HCT116 (cell line): ENCODE results near the gene LTBR. TPM values are rescaled to one million over a fixed set of nuclear protein-coding genes. Genes with fewer than 3 reads are reported as not detected.

ENCODE experiments used
- ATAC-seq: fragments of 200-7000 bp; cut with Tn5 transposase; 2 replicates; pipeline ENCODE4 v1.9.1; 2020; ENCODE audit warnings: mild to moderate bottlenecking, moderate library complexity
- BruUV-seq: library from RNA; stranded (reverse); fragments of 400-500 nt; replicated peaks from 2 replicates; lab custom pipeline; 2021; lab: Mats Ljungman, UMichigan
- CTCF ChIA-PET: fragments of 300-600 bp; sonication (Branson Sonifier 250); formaldehyde crosslinking; loops from one replicate; lab custom pipeline; 2021; ENCODE audit warnings: antibody characterized with exemption; lab: Charles Lee
- POLR2A ChIA-PET: fragments of 300-600, 350-600 bp; sonication (Branson Sonifier 250); formaldehyde crosslinking; loops from one replicate; lab custom pipeline; 2021; ENCODE audit warnings: antibody characterized with exemption; lab: Charles Lee
- RAD21 ChIA-PET, 2 experiments: fragments of 300-600 bp; sonication (Branson Sonifier 250); formaldehyde crosslinking; loops; one replicate each; lab custom pipeline; 2023; ENCODE audit warnings: low total read pairs in 2 of 2; ENCODE audit not compliant: uncharacterized antibody in 2 of 2, unreplicated experiment in 2 of 2, low non-redundant PET in 1 of 2; lab: Charles Lee
- DNase-seq: peaks from one replicate; pipeline ENCODE4 v3.0.0-alpha.2; 2010; ENCODE audit warnings: low read depth, low spot score
- H2AFZ ChIP-seq: fragments of 200-600 bp; shearing (Covaris generic), sonication (generic); 2 replicates; pipeline ENCODE4 v1.6.1; 2017; ENCODE audit warnings: low read depth, mixed run types, mixed read lengths, antibody characterized with exemption, low read length; ENCODE audit not compliant: poor library complexity, severe bottlenecking
- H3K27ac ChIP-seq: 2 replicates; pipeline ENCODE4 v1.5.1; 2012; ENCODE audit warnings: low read depth, low read length
- H3K27me3 ChIP-seq: fragments of 200-600 bp; sonication (generic); 2 replicates; pipeline ENCODE4 v1.6.1; 2016; ENCODE audit warnings: mixed run types, low read length, mixed read lengths; ENCODE audit not compliant: insufficient read depth
- H3K36me3 ChIP-seq, 2 experiments: fragments of 200-500 bp in 1 of 2; fragments of 200-600 bp in 1 of 2; sonication (Bioruptor generic) in 1 of 2; sonication (generic) in 1 of 2; 2 replicates each; pipeline versions ENCODE4 v1.5.1 to v1.6.1; 2014 to 2016; ENCODE audit warnings: low read length in 2 of 2, inconsistent platforms in 1 of 2, mixed read lengths in 1 of 2, mixed run types in 1 of 2; ENCODE audit not compliant: insufficient read depth in 2 of 2, control insufficient read depth in 1 of 2
- H3K4me1 ChIP-seq, 2 experiments: fragments of 200-600 bp in 1 of 2; sonication (generic) in 1 of 2; 2 replicates each; pipeline versions ENCODE4 v1.5.1 to v1.6.1; 2012 to 2017; ENCODE audit warnings: low read length in 2 of 2, inconsistent platforms in 1 of 2, mild to moderate bottlenecking in 1 of 2, mixed read lengths in 1 of 2, mixed run types in 1 of 2, moderate library complexity in 1 of 2; ENCODE audit not compliant: insufficient read depth in 2 of 2, control insufficient read depth in 1 of 2
- H3K4me2 ChIP-seq: fragments of 200-600 bp; sonication (generic); 2 replicates; pipeline ENCODE4 v1.6.1; 2017; ENCODE audit warnings: mixed run types, low read length, mixed read lengths
- H3K4me3 ChIP-seq, 2 experiments: fragments of 200-600 bp in 1 of 2; sonication (generic) in 1 of 2; replicated peaks in 1 of 2; 2 replicates each; pipeline ENCODE4 v1.5.1; 2011 to 2016; ENCODE audit warnings: low read length in 2 of 2, control low read depth in 1 of 2, low read depth in 1 of 2, mild to moderate bottlenecking in 1 of 2, mixed read lengths in 1 of 2, mixed run types in 1 of 2
- H3K79me2 ChIP-seq: fragments of 200-600 bp; sonication (generic); 2 replicates; pipeline ENCODE4 v1.6.1; 2017; ENCODE audit warnings: mild to moderate bottlenecking, mixed run types, low read length, moderate library complexity, mixed read lengths; ENCODE audit not compliant: insufficient read depth
- H3K9ac ChIP-seq: fragments of 200-600 bp; sonication (generic); 2 replicates; pipeline ENCODE4 v1.6.1; 2016; ENCODE audit warnings: low read length, mixed read lengths
- H3K9me2 ChIP-seq: fragments of 200-600 bp; sonication (generic), shearing (Covaris generic); 2 replicates; pipeline ENCODE4 v1.6.1; 2017; ENCODE audit warnings: mixed run types, mild to moderate bottlenecking, moderate library complexity; ENCODE audit not compliant: insufficient read depth
- H3K9me3 ChIP-seq, 2 experiments: fragments of 200-500 bp in 1 of 2; fragments of 200-600 bp in 1 of 2; sonication (Bioruptor generic) in 1 of 2; sonication (generic) in 1 of 2; 2 replicates each; pipeline ENCODE4 v1.6.1; 2014 to 2017; ENCODE audit warnings: low read length in 2 of 2, mixed read lengths in 2 of 2, inconsistent platforms in 1 of 2, low read depth in 1 of 2, mild to moderate bottlenecking in 1 of 2, mixed run types in 1 of 2, moderate library complexity in 1 of 2; ENCODE audit not compliant: control insufficient read depth in 1 of 2, insufficient read depth in 1 of 2
- H4K20me1 ChIP-seq: fragments of 200-600 bp; sonication (generic), shearing (Covaris generic); 2 replicates; pipeline ENCODE4 v1.6.1; 2017; ENCODE audit warnings: mixed run types, mild to moderate bottlenecking, moderate library complexity; ENCODE audit not compliant: insufficient read depth
- RAD21 ChIP-seq: IDR thresholded peaks from 2 replicates; pipeline ENCODE4 v1.6.1; 2012; ENCODE audit warnings: low read depth, mild to moderate bottlenecking
- SP1 ChIP-seq: IDR thresholded peaks from 2 replicates; pipeline ENCODE4 v1.6.1; 2012; ENCODE audit warnings: low read depth
- SRF ChIP-seq: IDR thresholded peaks from 2 replicates; pipeline ENCODE4 v1.6.1; 2012; ENCODE audit warnings: low read depth
- TCF7L2 ChIP-seq: IDR thresholded peaks from 2 replicates; pipeline ENCODE4 v1.7.0; 2011; ENCODE audit warnings: borderline replicate concordance, inconsistent platforms; ENCODE audit not compliant: insufficient read depth, insufficient read length; ENCODE audit errors: extremely low read depth
- YY1 ChIP-seq: IDR thresholded peaks from 2 replicates; pipeline ENCODE4 v1.6.1; 2011; ENCODE audit warnings: low read length, low read depth, moderate library complexity, mild to moderate bottlenecking; ENCODE audit not compliant: insufficient replicate concordance; ENCODE audit errors: extremely low read depth
- ZFX ChIP-seq: fragments of 450-650 bp; IDR thresholded peaks from 2 replicates; pipeline ENCODE4 v1.6.1; 2017
- intact Hi-C: fragments of 100-400 bp; cut with micrococcal nuclease; formaldehyde crosslinking; loops from 2 replicates; pipeline ENCODE4 v1.10.0; 2022
- total RNA-seq: library from RNA; stranded (reverse); gene quantifications from one replicate; pipeline ENCODE4 v1.2.1, GENCODE V29; 2021; ENCODE audit not compliant: unreplicated experiment
- TF ChIP-seq, protein P1 (sequence below), 3 experiments: fragments of 200-600 bp in 1 of 3; sonication (generic) in 1 of 3; IDR thresholded peaks in 2 of 3; conservative IDR thresholded peaks in 1 of 3; 2 replicates each; pipeline ENCODE4 v1.5.1; 2012 to 2017; ENCODE audit warnings: low read depth in 2 of 3, low read length in 2 of 3, antibody characterized with exemption in 1 of 3, borderline replicate concordance in 1 of 3, control low read depth in 1 of 3, mild to moderate bottlenecking in 1 of 3, mixed read lengths in 1 of 3, mixed run types in 1 of 3, moderate library complexity in 1 of 3; ENCODE audit not compliant: insufficient read depth in 1 of 3
- TF ChIP-seq, protein P2 (sequence below): IDR thresholded peaks from 2 replicates; pipeline ENCODE4 v1.6.1; 2012
- TF ChIP-seq, protein P3 (sequence below): IDR thresholded peaks from 2 replicates; pipeline ENCODE4 v1.6.1; 2012

The LTBR gene
- total RNA-seq, 1 experiment from 2014 or later: 128 TPM

DNA sequence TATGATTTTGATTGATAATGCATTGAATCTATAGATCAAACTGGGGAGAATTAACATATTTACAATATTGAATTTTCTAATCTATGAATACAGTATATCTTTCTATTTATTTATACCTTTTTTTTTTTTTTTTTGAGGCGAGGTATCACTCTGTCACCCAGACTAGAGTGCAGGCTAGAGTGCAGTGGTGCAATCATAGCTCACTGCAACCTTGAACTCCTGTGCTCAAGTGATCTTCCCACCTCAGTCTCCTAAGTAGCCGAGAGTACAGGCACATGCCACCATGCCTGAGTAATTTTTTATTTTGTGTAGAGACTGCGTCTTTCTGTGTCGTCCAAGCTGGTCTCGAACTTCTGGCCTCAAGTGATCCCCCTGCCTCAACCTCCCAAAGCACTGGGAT is 20.4 kb downstream of the LTBR start:
- POLR2A ChIA-PET: interaction anchor here (0.7 kb wide), 2 partner anchors 20 to 130 kb away, joined by 3 read pairs; partner anchors contain the start of gene GAPDH
- no peak for DNase-seq
- intact Hi-C loops: no loop called here
- no TSS peak for BruUV-seq
- Histone ChIP-seq H2AFZ (no peak overlapping the region), H3K9me3 (no peaks in the 10 kb centered on the region), H3K4me2 (no peak overlapping the region), H3K27ac (no peak overlapping the region), H3K4me1 (no peaks in the 10 kb centered on the region), H3K27me3 (no peaks in the 10 kb centered on the region), H3K36me3 (no peaks in the 10 kb centered on the region)
- TF ChIP-seq, protein P1, sequence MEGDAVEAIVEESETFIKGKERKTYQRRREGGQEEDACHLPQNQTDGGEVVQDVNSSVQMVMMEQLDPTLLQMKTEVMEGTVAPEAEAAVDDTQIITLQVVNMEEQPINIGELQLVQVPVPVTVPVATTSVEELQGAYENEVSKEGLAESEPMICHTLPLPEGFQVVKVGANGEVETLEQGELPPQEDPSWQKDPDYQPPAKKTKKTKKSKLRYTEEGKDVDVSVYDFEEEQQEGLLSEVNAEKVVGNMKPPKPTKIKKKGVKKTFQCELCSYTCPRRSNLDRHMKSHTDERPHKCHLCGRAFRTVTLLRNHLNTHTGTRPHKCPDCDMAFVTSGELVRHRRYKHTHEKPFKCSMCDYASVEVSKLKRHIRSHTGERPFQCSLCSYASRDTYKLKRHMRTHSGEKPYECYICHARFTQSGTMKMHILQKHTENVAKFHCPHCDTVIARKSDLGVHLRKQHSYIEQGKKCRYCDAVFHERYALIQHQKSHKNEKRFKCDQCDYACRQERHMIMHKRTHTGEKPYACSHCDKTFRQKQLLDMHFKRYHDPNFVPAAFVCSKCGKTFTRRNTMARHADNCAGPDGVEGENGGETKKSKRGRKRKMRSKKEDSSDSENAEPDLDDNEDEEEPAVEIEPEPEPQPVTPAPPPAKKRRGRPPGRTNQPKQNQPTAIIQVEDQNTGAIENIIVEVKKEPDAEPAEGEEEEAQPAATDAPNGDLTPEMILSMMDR (IDR thresholded peaks at IDR 0.05 in 2 of 3, conservative IDR thresholded peaks at IDR 0.05 in 1 of 3; ENCODE audit: borderline replicate concordance in 1 of 3, insufficient read depth in 1 of 3, low read depth in 2 of 3, low read length in 2 of 3): no peak
- no peak for TF ChIP-seq SP1
- no peak for TF ChIP-seq SRF
- no peak for TF ChIP-seq TCF7L2
- TF ChIP-seq, protein P2, sequence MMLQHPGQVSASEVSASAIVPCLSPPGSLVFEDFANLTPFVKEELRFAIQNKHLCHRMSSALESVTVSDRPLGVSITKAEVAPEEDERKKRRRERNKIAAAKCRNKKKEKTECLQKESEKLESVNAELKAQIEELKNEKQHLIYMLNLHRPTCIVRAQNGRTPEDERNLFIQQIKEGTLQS: no peak
- no peak for TF ChIP-seq YY1
- no peak for TF ChIP-seq ZFX
- TF ChIP-seq RAD21: no peak
- TF ChIP-seq, protein P3, sequence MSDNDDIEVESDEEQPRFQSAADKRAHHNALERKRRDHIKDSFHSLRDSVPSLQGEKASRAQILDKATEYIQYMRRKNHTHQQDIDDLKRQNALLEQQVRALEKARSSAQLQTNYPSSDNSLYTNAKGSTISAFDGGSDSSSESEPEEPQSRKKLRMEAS: no peak
- TF ChIP-seq, all 23 proteins: peak for 0
- RAD21 ChIA-PET: no interaction called here
- H3K79me2 ChIP-seq: no peaks in the 10 kb centered on the region
- no peak for ATAC-seq
- no peak overlapping the region for H3K4me3 ChIP-seq
- H3K9ac ChIP-seq: no peak overlapping the region
- CTCF ChIA-PET: no interaction called here
- H3K9me2 ChIP-seq: no peaks in the 10 kb centered on the region
- no peaks in the 10 kb centered on the region for H4K20me1 ChIP-seq
